Peyer's patch (tissue), 4 donors: ENCODE data around the gene PTPRZ1. TPM values are rescaled to one million over a fixed set of nuclear protein-coding genes. Genes with fewer than 3 reads are reported as not detected.

ENCODE experiments used
- DNase-seq, 3 donors: peaks; one replicate each; pipeline ENCODE4 v3.0.0-alpha.2; 2017 to 2019
- H3K27ac ChIP-seq, 4 donors: fragments of 200-600 bp; sonication (generic); one replicate each; pipeline ENCODE4 v1.5.1; 2016 to 2019
- H3K27me3 ChIP-seq, 2 donors: fragments of 200-600 bp; sonication (generic); one replicate each; pipeline ENCODE4 v1.5.1; 2019
- H3K36me3 ChIP-seq, 3 donors: fragments of 200-600 bp; sonication (generic); one replicate each; pipeline ENCODE4 v1.5.1; 2016 to 2019
- H3K4me1 ChIP-seq, 4 donors: fragments of 200-600 bp; sonication (generic); one replicate each; pipeline ENCODE4 v1.5.1; 2016 to 2019
- H3K4me3 ChIP-seq, 4 donors: fragments of 200-600 bp; sonication (generic); 1 replicate in 3 of 4; 2 replicates in 1 of 4; pipeline ENCODE4 v1.5.1; 2016 to 2019; ENCODE audit warnings: mild to moderate bottlenecking in 1 of 4
- H3K9me3 ChIP-seq, 4 donors: fragments of 200-600 bp; sonication (generic); one replicate each; pipeline ENCODE4 v1.5.1; 2016 to 2019; ENCODE audit warnings: mild to moderate bottlenecking in 1 of 4
- POLR2A ChIP-seq, 2 donors: fragments of 450-650 bp; IDR thresholded peaks; one replicate each; pipeline ENCODE4 v1.5.1; 2017; ENCODE audit warnings: antibody characterized with exemption in 2 of 2, mild to moderate bottlenecking in 2 of 2, moderate library complexity in 2 of 2
- total RNA-seq, 4 donors: library from RNA; depleted of rRNA; stranded (reverse); fragments of >200 nt; gene quantifications; one replicate each; pipeline ENCODE4 v1.1.0, GENCODE V29; 2016
- TF ChIP-seq, protein P1 (sequence below), 6 experiments: fragments of 450-650 bp in 4 of 6; fragments of 200-600 bp in 2 of 6; sonication (generic) in 1 of 6; IDR thresholded peaks; one replicate each; pipeline ENCODE4 v1.5.1; 2017 to 2019; ENCODE audit warnings: antibody characterized with exemption in 6 of 6, mild to moderate bottlenecking in 3 of 6, moderate library complexity in 1 of 6

The PTPRZ1 gene
- total RNA-seq, 4 donors from 2014 or later, result 0.54 to 1.7 TPM; not detected in 2

GRCh38 chr7:121837462-121837861, 35.5 kb upstream of the PTPRZ1 start:
- H3K9me3 ChIP-seq, result no peaks in the 10 kb centered on the region
- no peaks in the 10 kb centered on the region for H3K4me1 ChIP-seq
- TF ChIP-seq, protein P1, sequence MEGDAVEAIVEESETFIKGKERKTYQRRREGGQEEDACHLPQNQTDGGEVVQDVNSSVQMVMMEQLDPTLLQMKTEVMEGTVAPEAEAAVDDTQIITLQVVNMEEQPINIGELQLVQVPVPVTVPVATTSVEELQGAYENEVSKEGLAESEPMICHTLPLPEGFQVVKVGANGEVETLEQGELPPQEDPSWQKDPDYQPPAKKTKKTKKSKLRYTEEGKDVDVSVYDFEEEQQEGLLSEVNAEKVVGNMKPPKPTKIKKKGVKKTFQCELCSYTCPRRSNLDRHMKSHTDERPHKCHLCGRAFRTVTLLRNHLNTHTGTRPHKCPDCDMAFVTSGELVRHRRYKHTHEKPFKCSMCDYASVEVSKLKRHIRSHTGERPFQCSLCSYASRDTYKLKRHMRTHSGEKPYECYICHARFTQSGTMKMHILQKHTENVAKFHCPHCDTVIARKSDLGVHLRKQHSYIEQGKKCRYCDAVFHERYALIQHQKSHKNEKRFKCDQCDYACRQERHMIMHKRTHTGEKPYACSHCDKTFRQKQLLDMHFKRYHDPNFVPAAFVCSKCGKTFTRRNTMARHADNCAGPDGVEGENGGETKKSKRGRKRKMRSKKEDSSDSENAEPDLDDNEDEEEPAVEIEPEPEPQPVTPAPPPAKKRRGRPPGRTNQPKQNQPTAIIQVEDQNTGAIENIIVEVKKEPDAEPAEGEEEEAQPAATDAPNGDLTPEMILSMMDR (IDR thresholded peaks at IDR 0.05), result no peak
- no peak for TF ChIP-seq POLR2A (IDR thresholded peaks at IDR 0.05)
- no peak overlapping the region for H3K4me3 ChIP-seq
- no peak for DNase-seq
- no peak overlapping the region for H3K27ac ChIP-seq
- H3K27me3 ChIP-seq, result no peaks in the 10 kb centered on the region
- H3K36me3 ChIP-seq, result no peaks in the 10 kb centered on the region

DNA sequence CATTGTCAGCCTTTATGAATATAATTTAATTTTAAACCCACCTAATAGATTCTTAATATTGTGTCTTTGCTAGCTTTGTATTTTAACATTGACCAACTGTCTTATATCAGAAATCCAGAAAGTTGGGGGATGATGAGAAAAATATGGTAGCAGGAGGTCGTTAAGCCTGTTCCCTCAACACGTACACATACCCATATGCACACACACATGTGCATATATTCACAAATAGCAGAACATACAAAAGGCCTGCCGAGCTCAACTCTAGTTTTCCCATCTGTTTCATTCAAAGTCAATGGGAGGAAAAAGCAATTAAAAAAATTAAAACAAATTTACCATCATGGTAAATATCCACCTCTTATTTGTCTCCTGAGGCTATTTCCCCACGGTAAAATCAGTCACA, 25.9 kb upstream of the PTPRZ1 start:
- Histone ChIP-seq H3K9me3 (no peaks in the 10 kb centered on the region), H3K4me3 (no peak overlapping the region), H3K27me3 (no peaks in the 10 kb centered on the region), H3K27ac (no peak overlapping the region), H3K36me3 (no peaks in the 10 kb centered on the region), H3K4me1 (no peaks in the 10 kb centered on the region)
- DNase-seq, result no peak
- no peak for TF ChIP-seq POLR2A (IDR thresholded peaks at IDR 0.05)
- TF ChIP-seq, protein P1 (IDR thresholded peaks at IDR 0.05), result no peak

- Histone ChIP-seq H3K27ac (no peak overlapping the region), H3K4me1 (no peaks in the 10 kb centered on the region), H3K4me3 (no peak overlapping the region), H3K9me3 (no peaks in the 10 kb centered on the region), H3K36me3 (no peaks in the 10 kb centered on the region), H3K27me3 (no peaks in the 10 kb centered on the region)
- no peak for DNase-seq
- TF ChIP-seq, protein P1 (IDR thresholded peaks at IDR 0.05), result no peak
- TF ChIP-seq POLR2A (IDR thresholded peaks at IDR 0.05), result no peak
These were observed 19.7 kb upstream of the PTPRZ1 start for GRCh38 chr7:121853307-121853706.

DNA sequence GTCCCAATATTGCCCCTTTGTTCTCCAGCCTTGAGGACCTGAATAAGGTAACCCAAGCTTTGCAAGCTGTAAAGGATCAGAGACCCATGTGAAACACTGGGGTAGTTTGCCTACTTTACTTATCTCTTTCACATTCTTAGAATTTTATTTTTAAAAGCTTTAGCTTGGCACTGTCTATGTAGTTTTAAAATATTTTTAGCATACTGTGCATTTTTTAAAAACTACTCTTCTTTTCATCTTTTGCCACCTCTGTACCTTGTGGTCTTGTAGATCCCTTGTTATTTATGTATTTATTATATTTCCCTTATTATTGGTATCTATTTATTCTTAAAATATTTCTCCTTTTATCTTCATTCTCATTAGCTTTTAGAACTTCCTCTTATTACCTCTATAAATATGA, 12.0 kb upstream of the PTPRZ1 start:
- H3K36me3 ChIP-seq, result no peaks in the 10 kb centered on the region
- no peaks in the 10 kb centered on the region for H3K4me1 ChIP-seq
- TF ChIP-seq POLR2A (IDR thresholded peaks at IDR 0.05), result no peak
- TF ChIP-seq, protein P1 (IDR thresholded peaks at IDR 0.05), result no peak
- H3K27me3 ChIP-seq, result no peaks in the 10 kb centered on the region
- H3K27ac ChIP-seq, result no peak overlapping the region
- DNase-seq, result no peak
- H3K9me3 ChIP-seq, result no peaks in the 10 kb centered on the region
- no peak overlapping the region for H3K4me3 ChIP-seq

- Histone ChIP-seq H3K4me1 (no peaks in the 10 kb centered on the region), H3K36me3 (no peaks in the 10 kb centered on the region), H3K4me3 (no peak overlapping the region), H3K27ac (no peak overlapping the region), H3K9me3 (no peaks in the 10 kb centered on the region), H3K27me3 (no peaks in the 10 kb centered on the region)
- no peak for TF ChIP-seq POLR2A (IDR thresholded peaks at IDR 0.05)
- TF ChIP-seq, protein P1 (IDR thresholded peaks at IDR 0.05), result no peak
- no peak for DNase-seq
These were observed 10.4 kb upstream of the PTPRZ1 start for GRCh38 chr7:121862591-121862990.

GRCh38 chr7:121871188-121871587, 1.8 kb upstream of the PTPRZ1 start:
- no peak overlapping the region for H3K4me3 ChIP-seq
- no peak for DNase-seq
- no peaks in the 10 kb centered on the region for H3K9me3 ChIP-seq
- H3K27ac ChIP-seq, result no peak overlapping the region
- TF ChIP-seq, protein P1 (IDR thresholded peaks at IDR 0.05), result no peak
- TF ChIP-seq POLR2A (IDR thresholded peaks at IDR 0.05), result no peak
- H3K36me3 ChIP-seq, result no peaks in the 10 kb centered on the region
- peaks cover 0 to 6% (median 0%) of the 10 kb centered on the region in 4 donors for H3K4me1 ChIP-seq
- H3K27me3 ChIP-seq, result peaks cover 0 to 3% of the 10 kb centered on the region in 2 donors
